MM.1S (cell line): ENCODE results near the gene ARMCX2.
A peak's percentile ranks its signal among the peaks of the same experiment; 100 is the strongest.

Source experiments
- DNase-seq: peaks from one replicate; pipeline ENCODE4 v3.0.0-alpha.2; 2015
- H2AFZ ChIP-seq: fragments of 300-600 bp; sonication (generic); 2 replicates; pipeline ENCODE4 v1.6.0; 2016; ENCODE audit warnings: antibody characterized with exemption, low read length
- H3F3A ChIP-seq: fragments of 300-600 bp; sonication (generic); 2 replicates; pipeline ENCODE4 v1.6.1; 2016; ENCODE audit warnings: mild to moderate bottlenecking, antibody characterized with exemption, low read length, moderate library complexity, mixed read lengths; ENCODE audit not compliant: insufficient read depth
- H3K27ac ChIP-seq: fragments of 300-600 bp; sonication (generic); 2 replicates; pipeline ENCODE4 v1.5.1; 2016; ENCODE audit warnings: mild to moderate bottlenecking, low read length
- H3K27me3 ChIP-seq: fragments of 300-600 bp; sonication (generic); replicated peaks from 2 replicates; pipeline ENCODE4 v1.6.0; 2016; ENCODE audit warnings: low read length; ENCODE audit not compliant: insufficient read depth
- H3K36me3 ChIP-seq: fragments of 300-600 bp; sonication (generic); replicated peaks from 2 replicates; pipeline ENCODE4 v1.6.1; 2016; ENCODE audit warnings: mild to moderate bottlenecking, low read length, mixed read lengths; ENCODE audit not compliant: insufficient read depth
- H3K4me1 ChIP-seq: fragments of 300-600 bp; sonication (generic); 2 replicates; pipeline ENCODE4 v1.6.1; 2016; ENCODE audit warnings: low read length, mixed read lengths
- H3K4me2 ChIP-seq: fragments of 300-600 bp; sonication (generic); 2 replicates; pipeline ENCODE4 v1.6.0; 2016; ENCODE audit warnings: low read depth, low read length
- H3K4me3 ChIP-seq: fragments of 300-600 bp; sonication (generic); 2 replicates; pipeline ENCODE4 v1.5.1; 2016; ENCODE audit warnings: low read length, mixed read lengths
- H3K79me2 ChIP-seq: fragments of 300-600 bp; sonication (generic); 2 replicates; pipeline ENCODE4 v1.6.1; 2016; ENCODE audit warnings: mixed run types, low read length, mixed read lengths
- H3K9ac ChIP-seq: fragments of 300-600 bp; sonication (generic); 2 replicates; pipeline ENCODE4 v1.6.1; 2016; ENCODE audit warnings: low read length, mixed read lengths
- H3K9me2 ChIP-seq: fragments of 300-600 bp; sonication (generic); replicated peaks from 2 replicates; pipeline ENCODE4 v1.6.1; 2016; ENCODE audit warnings: mild to moderate bottlenecking, low read length, mixed read lengths; ENCODE audit not compliant: insufficient read depth
- H3K9me3 ChIP-seq: fragments of 300-600 bp; sonication (generic); replicated peaks from 2 replicates; pipeline ENCODE4 v1.6.1; 2016; ENCODE audit warnings: mild to moderate bottlenecking, low read length, mixed read lengths; ENCODE audit not compliant: insufficient read depth
- H4K20me1 ChIP-seq: fragments of 300-600 bp; sonication (generic); 2 replicates; pipeline ENCODE4 v1.6.1; 2016; ENCODE audit warnings: mild to moderate bottlenecking, low read length, moderate library complexity, mixed read lengths; ENCODE audit not compliant: insufficient read depth
- CTCF ChIP-seq: fragments of 300-600 bp; sonication (generic); IDR thresholded peaks from 2 replicates; pipeline ENCODE4 v1.5.1; 2016; ENCODE audit warnings: antibody characterized with exemption, low read length, mixed read lengths
- EZH2 ChIP-seq: fragments of 300-600 bp; sonication (generic); optimal IDR thresholded peaks from 2 replicates; pipeline ENCODE3; 2017; ENCODE audit warnings: low read depth, mild to moderate bottlenecking, antibody characterized with exemption, low read length, mixed read lengths
- EZH2phosphoT487 ChIP-seq: fragments of 300-600 bp; sonication (generic); IDR thresholded peaks from 2 replicates; pipeline ENCODE4 v1.6.1; 2018; ENCODE audit warnings: antibody characterized with exemption, low read length

The ARMCX2 gene

GRCh38 chrX:101659601-101660063, at the start of gene ARMCX2:
ARMCX2 (minus strand) TSS chrX:101659850; CDS start chrX:101657588, 2,262 bp downstream.
- Histone ChIP-seq H4K20me1 (no peaks in the 10 kb centered on the region), H3K4me2 (peak within 1 kb of the TSS; percentile 56), H3K27ac (no peak within 1 kb of the TSS), H2AFZ (peak within 1 kb of the TSS; percentile 89), H3K9me3 (no peaks in the 10 kb centered on the region), H3K27me3 (no peaks in the 10 kb centered on the region), H3K4me3 (peak within 1 kb of the TSS; percentile 74), H3K79me2 (no peaks in the 10 kb centered on the region), H3F3A (no peaks in the 10 kb centered on the region), H3K9me2 (no peaks in the 10 kb centered on the region), H3K36me3 (no peaks in the 10 kb centered on the region), H3K4me1 (no peaks in the 10 kb centered on the region), H3K9ac (peak within 1 kb of the TSS; percentile 37; the same call in 1 of the 2 replicates)
- DNase-seq, result no peak
- TF ChIP-seq CTCF (no peak), EZH2 (no peak), EZH2phosphoT487 (no peak)

GRCh38 chrX:101709384-101709783, 49.7 kb upstream of the ARMCX2 start:
- Histone ChIP-seq H3K4me2 (no peak overlapping the region), H3K4me1 (no peaks in the 10 kb centered on the region), H3K27ac (no peak overlapping the region), H3K27me3 (no peaks in the 10 kb centered on the region), H3K36me3 (no peaks in the 10 kb centered on the region), H3K9ac (no peak overlapping the region), H2AFZ (no peak overlapping the region), H3K9me3 (no peaks in the 10 kb centered on the region), H3K79me2 (no peaks in the 10 kb centered on the region), H4K20me1 (no peaks in the 10 kb centered on the region), H3F3A (no peaks in the 10 kb centered on the region), H3K9me2 (no peaks in the 10 kb centered on the region), H3K4me3 (no peak overlapping the region)
- TF ChIP-seq EZH2 (no peak), CTCF (no peak), EZH2phosphoT487 (no peak)
- no peak for DNase-seq

GRCh38 chrX:101708163-101708562, 48.5 kb upstream of the ARMCX2 start:
- H3K9me3 ChIP-seq, result no peaks in the 10 kb centered on the region
- no peak overlapping the region for H3K4me3 ChIP-seq
- H3F3A ChIP-seq, result no peaks in the 10 kb centered on the region
- H3K27me3 ChIP-seq, result no peaks in the 10 kb centered on the region
- no peak overlapping the region for H3K27ac ChIP-seq
- no peaks in the 10 kb centered on the region for H3K4me1 ChIP-seq
- H2AFZ ChIP-seq, result no peak overlapping the region
- no peaks in the 10 kb centered on the region for H4K20me1 ChIP-seq
- no peak overlapping the region for H3K4me2 ChIP-seq
- no peak overlapping the region for H3K9ac ChIP-seq
- TF ChIP-seq EZH2phosphoT487, result no peak
- no peaks in the 10 kb centered on the region for H3K79me2 ChIP-seq
- DNase-seq, result no peak
- no peaks in the 10 kb centered on the region for H3K36me3 ChIP-seq
- no peaks in the 10 kb centered on the region for H3K9me2 ChIP-seq

GRCh38 chrX:101693476-101693875, 33.8 kb upstream of the ARMCX2 start:
- Histone ChIP-seq H3K4me1 (0 out of 2 replicates have a peak, but pooled peaks cover 2% of the 10 kb centered on the region), H3K79me2 (no peaks in the 10 kb centered on the region), H3K9me3 (no peaks in the 10 kb centered on the region), H3F3A (no peaks in the 10 kb centered on the region), H3K36me3 (no peaks in the 10 kb centered on the region), H2AFZ (peak overlapping the region; percentile 58), H3K9ac (no peak overlapping the region), H3K27me3 (no peaks in the 10 kb centered on the region), H3K27ac (no peak overlapping the region), H3K4me2 (peak overlapping the region; percentile 48; the same call in 1 of the 2 replicates), H4K20me1 (no peaks in the 10 kb centered on the region), H3K9me2 (no peaks in the 10 kb centered on the region), H3K4me3 (peak overlapping the region; percentile 16; the same call in 1 of the 2 replicates)
- DNase-seq, result peak; percentile 42
- TF ChIP-seq CTCF (no peak), EZH2 (no peak), EZH2phosphoT487 (no peak)
